Stimulated activated CD4-positive, alpha-beta T cell treated with anti-CD3 and anti-CD28 coated beads, Interleukin-2, amount 100 ng/mL, for 48 hours (primary cell): ENCODE results near the gene ELMO1.

ENCODE experiments used
- DNase-seq, 2 donors: peaks; one replicate each; pipeline ENCODE4 v3.0.0-alpha.2; 2020

The ELMO1 gene

DNA sequence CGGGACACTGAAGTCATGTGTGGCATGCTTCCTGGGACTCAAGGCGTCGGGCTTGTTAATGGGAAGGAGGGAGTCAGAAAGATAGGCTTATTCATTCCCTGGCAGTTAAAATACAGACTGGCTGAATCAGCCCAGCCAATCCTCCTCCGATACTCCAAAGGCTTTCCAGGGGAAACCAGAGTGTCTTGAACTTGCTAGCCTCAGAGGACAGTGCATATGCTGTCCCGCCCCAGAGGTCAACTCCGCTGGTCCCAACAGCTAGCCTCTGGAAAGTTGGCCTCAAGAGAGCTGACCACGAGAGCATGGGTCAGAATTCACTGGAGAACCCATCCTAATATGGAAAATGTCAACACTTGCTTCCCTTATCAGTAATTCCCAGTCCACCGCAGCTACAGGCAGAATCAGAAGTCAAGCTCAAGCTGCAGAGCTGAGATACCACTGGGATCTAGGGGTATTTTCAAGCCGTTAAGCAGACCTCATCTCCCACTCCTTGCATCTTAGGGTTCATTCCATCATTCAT, 43.0 kb downstream of the ELMO1 start:
- DNase-seq = no peak

DNA sequence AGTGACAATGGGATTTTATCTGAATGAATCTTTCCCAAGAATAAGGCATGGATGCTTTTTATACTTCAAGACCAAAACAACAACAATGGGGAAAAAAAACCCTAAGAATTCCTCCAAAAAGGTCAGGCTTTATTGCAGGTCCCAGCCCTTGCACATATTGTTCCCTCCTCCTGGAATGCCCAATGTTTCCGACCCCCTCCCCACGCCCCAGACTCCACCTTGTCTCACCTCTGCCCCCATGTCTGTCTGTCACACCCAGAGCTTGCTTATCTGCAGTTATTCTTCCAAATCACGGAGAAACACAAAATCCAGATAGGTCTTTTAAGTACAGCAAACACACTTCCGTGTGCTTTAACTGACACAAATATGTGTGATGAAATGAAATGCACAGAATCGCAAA, 43.5 kb downstream of the ELMO1 start:
- no peak for DNase-seq

DNA sequence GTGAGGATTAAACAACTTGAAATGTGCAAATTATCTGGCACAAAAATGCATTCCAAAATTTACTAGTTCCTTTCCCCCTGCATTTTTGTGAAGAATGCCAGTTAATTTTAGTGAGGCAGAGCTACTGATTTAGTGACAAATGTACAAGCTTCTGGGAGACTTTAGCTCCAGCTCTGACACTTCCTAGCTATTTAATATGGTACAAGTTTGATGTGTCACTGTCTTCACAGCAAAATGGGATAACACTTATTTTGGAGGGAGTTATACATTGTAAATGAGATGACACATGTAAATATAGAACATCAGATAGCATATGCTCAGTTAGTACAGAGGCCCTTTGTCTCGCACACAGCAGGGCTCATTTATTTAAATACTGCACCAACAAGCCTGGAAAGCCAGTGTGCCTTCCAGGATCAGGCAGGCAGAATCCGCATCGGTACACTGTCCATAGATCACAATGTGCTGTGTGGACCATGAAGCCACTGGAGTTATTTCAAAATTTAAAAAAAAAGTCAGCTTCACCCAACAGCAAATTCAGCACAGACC, 48.7 kb downstream of the ELMO1 start:
- DNase-seq = no peak

DNA sequence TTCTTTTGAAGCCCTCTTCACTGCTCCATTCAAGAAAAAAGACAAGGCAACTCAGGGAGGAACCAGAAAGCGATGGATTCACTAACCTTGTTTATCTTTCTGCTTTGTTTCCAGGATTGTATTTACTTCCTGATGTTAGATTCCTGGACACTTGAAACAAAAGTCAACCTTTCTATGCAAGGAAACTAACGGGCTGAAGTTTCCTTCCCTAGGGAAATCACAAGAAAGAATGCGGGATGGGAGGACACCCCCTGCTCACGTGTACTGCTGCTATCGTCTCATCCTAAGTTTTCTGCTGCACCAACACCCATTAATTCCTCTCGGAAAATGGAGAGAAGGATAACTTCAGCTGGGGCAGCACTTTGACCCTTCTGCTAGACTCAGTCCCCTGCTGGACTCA, 50.3 kb downstream of the ELMO1 start:
- no peak for DNase-seq

DNA sequence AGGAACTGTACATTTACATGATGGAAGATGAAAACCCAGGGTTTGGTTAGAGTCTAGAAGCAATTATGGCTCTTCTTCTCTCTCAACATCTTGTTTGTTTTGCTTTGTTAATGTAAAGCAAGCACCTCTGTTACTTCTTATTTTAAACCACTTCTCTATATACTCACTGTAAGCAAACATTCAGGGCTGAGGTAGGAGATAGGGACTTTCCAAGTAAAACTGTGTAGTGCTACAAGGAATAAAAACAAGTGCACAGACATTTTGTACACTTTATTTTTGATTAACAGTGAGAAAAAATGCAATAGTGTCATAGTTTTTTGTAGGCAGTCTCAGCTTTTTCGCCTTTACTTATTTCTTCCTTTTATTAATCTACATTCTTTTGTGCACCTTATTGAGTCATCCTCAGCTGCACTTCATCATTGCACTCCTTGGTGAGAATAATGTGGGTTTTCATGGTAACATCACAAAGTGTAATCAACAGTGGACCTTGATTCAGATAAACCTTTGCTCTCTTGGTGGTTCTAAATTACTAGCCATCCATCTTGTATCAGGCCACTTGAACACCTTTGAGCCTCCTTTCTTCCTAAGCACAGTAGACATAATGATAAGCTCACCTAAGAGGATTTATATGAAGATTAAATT, 52.9 kb downstream of the ELMO1 start:
- DNase-seq = no peak

DNA sequence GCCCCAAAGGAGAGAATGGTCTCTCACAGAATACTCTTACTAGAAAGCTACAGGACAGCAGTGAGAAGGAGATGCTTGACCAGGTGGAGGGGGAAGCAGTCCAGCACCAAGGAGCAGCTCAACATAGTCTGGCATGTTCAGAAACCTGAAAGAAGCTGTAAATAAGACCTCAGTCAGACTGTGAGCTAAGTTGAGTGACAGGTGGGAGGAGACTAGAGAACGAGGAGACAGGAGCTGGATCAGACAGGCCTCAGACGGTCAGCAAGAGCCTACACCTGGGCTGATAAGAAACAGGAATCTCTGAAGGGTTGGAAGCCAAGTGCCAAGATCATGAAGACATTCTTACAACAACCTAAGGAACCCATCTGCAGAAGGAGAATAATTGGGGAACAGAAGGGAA, 54.5 kb downstream of the ELMO1 start:
- DNase-seq = no peak

DNA sequence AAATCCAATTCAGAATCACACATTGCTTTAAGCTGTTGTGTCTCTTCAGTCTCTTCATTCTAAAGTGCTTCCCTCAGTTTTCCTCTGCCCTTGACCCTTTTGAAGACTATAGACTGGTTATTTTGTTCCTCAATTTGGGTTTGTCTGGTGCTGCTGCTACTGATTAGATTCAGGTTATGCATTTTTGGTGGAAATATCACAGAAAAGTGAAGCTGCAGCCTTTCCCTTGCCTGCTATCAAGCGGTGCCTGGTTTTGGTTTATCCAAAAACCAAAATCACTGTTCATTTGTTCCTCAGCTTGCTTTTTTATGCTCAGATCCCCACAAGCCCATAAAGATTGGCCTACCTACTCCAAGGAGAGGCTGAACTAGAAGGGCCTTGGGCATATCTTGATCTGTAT, 55.2 kb downstream of the ELMO1 start:
- DNase-seq = no peak

DNA sequence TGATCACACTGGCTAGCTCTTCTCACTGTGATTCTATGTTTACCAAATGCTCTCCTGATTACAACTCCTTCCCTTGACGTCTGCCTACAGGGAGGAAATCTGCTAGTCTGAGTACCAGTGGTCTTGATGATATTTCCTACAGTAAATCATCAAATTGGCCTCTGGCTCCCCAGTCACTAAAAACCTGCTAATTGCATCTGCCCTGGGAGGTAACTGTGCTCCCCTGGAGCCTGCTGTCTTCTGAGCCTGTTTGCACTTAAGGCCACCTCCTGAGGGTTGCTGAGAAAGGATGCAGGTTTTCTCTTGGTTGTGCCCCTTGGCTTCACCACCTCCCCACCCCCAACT, 56.0 kb downstream of the ELMO1 start:
- DNase-seq = no peak

DNA sequence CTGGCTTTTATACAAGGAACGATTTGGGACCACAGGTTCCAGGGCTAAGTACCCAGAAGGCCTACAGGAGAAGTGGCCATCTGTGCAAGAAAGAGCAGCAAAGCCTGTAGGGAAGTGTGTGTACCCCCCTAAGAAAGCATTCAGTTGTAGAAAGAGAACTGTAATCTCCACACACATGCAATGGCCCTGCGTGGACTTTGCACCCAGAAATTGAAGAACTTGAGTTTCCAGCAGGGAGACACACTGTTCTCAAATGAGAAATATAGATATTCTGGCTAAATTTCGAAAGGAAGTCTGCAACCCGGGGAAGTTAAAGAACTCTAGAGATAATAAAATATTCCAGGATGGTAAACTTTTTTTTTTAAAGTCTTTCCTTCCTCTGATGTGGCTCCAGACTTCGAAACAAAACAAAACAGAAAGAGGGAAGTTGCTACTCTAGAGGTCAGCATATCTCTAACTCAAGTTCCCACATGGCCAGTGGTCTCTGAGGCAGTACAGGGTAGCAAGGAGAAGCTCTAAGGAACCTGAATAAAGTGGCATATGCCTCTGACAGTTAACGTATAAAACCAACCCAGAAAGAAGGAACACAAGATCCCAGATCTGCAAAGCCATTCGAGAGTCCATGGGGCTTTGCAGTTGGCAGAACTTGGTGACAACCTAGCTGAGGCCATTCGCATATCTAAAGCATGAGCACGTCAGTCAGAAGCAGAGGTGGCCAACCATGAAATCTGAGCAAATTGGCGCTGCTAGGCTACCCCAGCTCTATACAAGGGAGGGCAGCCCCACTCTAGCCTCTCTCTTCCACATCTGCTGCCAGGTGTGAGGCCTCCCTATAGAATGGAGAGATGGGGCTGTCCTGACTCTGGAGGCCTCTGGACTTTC, 56.6 kb downstream of the ELMO1 start:
- DNase-seq = no peak

DNA sequence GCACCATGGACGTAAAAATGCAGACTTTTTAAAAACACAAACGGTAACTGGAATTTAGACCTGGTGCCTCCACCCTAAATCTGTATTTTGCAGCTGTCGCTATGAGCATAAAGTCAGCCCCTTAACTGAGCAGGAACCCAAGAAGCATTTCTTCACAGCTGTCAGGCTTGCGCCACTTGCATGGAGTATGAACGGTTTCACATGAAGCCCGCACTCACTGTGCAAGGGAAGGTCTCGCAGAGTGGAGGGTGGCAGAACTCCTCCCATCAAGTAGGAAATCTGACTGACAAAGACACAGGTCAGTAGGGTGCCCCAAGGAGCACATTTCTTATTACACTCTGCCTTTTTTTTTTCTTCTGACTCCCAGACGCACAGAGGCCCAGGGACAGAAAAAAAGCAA, 58.5 kb downstream of the ELMO1 start:
- DNase-seq = no peak

DNA sequence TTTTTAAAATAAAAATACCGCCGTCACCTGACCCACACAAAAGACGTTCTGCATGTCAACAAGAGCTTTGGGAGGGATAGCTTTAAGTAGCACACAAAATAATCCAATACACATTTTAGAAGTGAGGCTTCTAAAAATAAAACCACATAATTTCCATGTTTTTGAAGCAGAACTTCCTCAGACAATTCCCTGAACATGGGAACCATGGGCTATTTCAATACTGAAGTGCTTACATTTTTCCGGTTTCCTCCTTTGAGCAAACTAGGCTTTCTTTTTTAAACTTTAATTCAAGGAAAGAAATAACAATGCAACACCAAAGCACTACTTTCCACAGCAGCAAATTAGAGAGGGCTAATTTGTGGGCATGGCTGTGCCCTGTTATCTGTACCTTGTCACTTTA, 59.9 kb downstream of the ELMO1 start:
- DNase-seq = no peak

DNA sequence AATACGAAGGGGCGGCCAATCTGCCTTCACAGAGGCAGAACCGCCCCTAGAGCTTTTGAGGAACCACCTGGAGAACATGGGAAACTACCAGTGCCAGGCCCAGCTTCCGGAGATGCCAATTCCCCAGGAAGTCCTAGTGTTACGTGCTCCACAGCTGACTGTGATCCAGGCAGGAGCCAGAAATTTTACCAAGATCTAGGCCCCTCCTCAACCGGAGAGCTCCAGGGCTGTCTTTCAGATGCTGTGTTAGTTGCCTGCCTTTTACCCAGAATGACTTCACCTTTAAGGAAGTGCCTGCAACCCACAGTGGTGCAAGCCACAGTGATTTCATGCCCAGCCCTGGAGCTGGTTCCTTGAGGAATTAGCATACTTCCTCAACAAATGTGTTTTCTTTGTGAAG, 62.9 kb downstream of the ELMO1 start:
- DNase-seq = no peak

DNA sequence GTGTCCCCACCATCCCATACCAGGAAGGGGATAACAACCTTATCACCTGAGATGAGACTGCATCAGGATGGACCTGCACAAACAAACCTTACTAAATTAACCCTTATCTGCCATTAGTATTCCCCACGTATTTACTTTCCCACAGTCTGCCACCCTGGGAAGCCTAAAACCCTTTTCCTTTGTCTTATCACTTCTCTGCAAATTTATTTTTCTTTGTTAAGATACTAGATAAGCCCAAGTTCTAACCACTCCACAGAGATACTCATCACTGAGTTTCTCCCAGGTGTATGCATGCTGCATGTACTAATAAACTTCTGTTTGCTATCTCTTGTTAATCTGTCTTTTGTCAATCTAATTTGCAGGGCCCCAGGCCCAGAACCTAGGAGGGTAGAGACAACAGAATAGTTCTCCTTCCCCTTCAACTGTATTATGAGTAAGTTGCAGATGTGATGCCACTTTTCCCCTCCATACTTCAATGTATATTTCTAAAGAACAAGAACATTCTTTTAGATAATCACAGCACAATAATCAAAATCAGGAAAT, 66.0 kb downstream of the ELMO1 start:
- DNase-seq = no peak

DNA sequence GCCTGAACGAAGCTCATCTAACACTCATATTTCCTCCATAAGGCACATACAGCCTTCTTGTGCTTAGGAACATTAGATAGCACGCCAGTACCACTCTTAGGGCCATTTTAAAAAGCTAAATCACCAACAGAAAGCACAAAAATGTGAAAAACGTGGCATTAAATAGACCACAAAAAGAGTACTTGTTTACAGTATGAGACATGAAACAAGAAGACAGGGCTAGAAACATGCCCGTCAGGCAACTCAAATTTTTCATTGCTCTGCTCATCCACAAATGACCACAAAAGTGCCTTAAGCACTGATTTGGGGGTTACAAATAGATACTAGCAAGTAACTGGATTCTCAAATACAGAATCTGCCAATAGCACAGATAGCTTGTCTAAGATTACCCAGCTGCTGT, 67.8 kb downstream of the ELMO1 start:
- no peak for DNase-seq

DNA sequence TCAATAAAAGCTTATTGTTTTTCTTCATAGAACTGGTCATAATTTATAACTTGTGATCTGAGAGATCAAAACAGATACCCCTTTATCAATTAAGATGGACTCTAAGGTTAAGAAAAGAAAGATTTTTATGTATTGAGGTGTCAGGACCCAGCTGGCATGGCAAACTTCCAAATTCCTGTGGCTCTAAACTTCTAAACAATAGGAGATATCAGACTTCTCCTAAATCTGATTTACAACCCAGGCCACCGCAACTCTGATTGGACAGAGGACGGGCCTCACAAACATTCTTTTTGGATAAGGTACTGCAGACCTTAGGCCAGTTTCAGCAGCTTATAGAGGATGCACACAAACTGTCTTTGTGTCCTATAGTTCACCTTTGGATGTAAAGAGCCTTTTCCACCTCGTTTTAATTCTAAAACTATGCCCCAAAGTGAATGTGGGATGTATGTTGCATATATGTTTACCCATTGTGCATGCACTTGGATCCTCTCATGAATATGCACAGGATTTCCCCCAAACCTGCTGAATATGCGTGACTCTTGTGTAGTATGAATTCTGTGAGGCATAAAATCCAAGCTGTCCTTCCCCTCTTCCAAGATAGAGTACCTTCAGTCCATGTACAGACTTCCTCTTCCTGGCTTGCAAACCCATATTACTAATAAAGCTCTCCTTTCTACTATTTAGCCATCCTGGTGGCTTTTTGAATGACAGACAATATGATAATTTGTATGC, 69.0 kb downstream of the ELMO1 start:
- no peak for DNase-seq

DNA sequence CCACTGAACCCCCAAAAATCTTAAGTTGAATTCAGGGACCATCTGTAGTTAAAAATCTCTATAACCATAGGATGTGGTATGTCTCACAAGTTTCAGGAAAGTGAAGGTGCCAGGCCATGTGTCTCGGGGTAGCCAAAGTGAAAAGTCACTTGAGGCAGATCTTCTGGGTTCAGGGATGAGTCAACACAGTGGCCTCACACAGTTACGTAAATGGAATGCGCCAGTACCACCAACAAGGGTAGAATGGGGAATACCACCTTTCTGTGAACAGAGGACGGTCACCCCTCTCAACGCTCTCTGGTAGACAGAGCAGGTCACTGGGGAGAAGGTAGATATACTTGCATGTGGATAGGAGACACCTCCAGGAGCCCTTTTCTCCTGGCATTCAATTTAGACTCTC, 71.4 kb downstream of the ELMO1 start:
- no peak for DNase-seq

DNA sequence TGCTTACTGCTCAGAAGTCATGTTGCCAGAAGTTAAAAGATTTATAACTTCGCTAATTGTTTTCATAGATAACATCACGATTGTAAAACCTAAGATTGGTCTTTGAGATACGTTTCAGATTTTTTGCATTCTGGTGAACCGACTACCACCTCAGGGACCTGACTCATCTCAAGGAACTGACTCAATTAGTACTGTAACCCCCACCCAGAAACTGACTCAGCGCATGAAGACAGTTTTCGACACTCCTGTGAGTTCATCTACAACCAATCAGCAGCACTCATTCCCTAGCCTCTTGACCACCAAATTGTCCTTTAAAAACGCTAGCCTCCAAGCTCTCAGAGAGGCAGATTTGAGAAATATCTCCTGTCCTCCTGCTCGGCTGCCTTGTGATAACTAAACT, 72.3 kb downstream of the ELMO1 start:
- no peak for DNase-seq

DNA sequence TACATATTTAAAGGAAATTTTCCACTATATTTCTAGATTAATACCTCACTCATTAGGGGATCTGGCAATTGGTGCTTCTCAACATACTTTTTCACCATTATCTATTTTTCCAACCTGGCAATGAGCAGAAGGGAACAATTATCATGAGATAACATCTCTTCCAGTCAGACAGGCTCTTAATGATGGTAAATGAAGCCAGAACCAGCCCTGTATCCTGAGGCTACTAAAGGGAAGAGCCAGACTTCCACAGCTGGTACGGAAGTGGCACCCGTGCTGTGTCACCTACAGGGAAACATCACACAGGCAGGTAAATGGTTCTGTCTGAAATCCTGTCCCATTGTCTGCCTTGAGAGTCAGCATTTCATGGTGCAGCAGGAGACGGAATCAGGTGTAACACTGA, 75.9 kb downstream of the ELMO1 start:
- DNase-seq = no peak

DNA sequence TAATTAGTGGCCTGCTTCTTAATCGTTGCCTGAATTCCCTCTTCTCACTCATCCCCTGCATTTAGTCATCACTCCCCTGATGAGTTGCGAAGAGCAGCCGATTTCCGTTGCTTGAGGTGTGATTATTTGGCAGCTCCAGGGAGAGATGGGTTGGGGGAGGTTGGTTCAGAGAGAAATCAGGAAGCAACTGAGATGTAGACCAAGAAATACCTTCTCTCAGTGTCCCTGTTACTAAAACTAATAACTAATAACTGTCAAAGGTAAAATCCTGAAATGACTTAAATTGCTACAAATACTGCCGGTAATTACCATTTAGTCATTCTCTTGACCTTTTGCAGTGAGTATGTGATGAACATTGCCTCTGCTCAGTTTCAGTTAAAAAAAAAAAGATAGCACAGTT, 76.9 kb downstream of the ELMO1 start:
- no peak for DNase-seq

DNA sequence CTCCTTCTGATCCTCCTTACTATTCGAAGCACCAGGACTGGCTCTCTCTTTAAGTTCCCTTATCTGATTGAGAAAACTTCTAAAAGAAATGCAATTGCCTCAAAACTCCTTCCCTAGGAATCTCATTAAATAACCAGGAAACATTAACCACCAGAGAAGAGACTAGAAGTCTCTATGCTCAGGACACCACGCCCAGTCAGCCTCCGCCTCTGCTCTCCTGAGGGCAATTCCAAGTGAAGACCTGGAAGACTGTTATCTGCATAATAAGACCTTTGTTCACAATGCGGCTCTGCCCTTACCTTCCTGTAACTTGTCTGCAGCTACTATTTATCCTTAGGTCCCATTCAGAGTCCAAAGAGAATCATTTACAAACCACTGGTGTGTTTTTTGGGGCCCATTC, 78.8 kb downstream of the ELMO1 start:
- DNase-seq = no peak

DNA sequence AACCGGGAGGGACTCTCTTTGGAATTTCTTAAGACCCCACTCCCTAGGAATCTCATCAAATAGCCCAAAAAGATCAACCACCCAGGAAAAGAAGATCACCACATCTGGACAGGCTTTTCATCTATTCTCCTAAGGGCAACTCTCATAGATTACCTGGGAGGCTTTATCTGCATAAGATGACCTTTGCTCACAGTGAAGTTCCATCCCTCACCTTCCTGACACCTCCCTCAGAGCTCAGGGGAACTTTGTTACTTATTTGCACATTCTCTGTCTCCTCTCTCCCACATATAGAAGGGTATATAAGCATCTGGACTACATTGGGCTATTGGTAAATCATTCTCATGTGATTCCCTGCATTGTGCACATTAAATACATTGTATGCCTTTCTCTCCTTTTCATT, 80.1 kb downstream of the ELMO1 start:
- DNase-seq = no peak

DNA sequence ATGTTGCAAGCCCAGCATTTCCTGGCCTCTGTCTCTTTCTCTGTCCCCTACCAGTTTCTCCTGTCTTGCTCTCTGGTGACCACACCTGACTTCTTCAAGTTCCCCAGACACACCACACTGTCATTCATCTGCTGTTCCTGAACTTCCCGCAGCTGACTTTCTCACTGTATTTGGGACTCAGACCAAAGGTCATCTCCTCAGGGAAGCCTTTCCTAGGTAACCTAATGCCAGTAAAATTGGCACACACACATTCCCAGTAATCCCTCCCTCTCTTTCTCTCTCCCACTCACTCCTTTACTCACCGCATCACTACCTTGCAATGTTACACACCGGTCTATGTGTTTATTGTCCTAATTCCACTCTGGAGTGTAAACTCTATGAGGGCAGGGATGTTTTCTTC, 81.7 kb downstream of the ELMO1 start:
- no peak for DNase-seq

DNA sequence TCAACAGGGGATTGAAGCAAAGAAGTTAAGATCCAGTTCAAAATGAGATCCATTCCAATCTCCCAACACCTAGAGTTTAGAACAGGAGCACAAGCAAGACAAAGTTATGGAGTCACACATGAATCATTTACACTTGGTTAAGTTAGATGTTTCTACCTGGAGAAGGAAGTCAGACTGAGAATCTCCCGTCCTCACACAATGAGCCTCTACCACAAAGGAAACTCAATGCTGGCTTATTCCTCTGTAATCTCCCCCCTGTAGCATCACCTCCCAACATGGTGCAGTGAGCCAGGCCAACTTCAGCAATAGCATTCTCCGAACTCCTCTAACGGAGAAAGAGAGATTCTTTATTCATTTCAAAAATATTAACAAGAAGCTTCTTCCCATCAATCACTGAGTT, 82.2 kb downstream of the ELMO1 start:
- no peak for DNase-seq
